ENCODE data around the gene CCDC178. TPM values are rescaled to one million over a fixed set of nuclear protein-coding genes. Genes with fewer than 3 reads are reported as not detected.

The CCDC178 gene
- total and polyA plus RNA-seq, 2 donors from 2014 or later, result 3.7 to 4.6 TPM

- no peaks in the 10 kb centered on the region for H3K4me1 ChIP-seq (ENCODE audit: control insufficient read depth in 2 of 3, insufficient read depth in 2 of 3, low read depth in 1 of 3, low read length in 3 of 3)
- no peak for FAIRE-seq
Observed at GRCh38 chr18:33444709-33445108, 4.2 kb upstream of the CCDC178 start.

DNA sequence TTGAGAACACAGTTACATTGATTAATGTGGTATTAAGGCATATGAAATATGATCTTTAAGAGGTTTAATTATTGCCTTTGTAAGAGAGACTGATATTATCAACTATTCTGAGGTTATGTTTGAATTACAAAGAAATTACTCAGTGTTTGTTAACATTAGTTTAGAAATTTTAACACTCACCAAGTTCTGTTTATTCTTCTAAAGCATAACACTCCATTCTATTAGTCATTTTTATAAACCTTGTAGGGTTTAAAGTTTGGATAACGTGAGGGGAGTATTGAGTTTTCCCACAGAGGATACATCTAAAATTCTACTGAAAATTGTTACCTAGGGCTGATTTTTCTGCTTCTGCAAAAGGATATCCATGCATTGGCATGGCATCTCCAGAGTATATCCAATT is 7.7 kb downstream of the CCDC178 start:
- no peak for FAIRE-seq

More at GRCh38 chr18:33444709-33445108, 4.2 kb upstream of the CCDC178 start:
- H3K27me3 ChIP-seq (ENCODE audit: control insufficient read depth, insufficient read depth, low read length), result no peaks in the 10 kb centered on the region
- intact Hi-C loops (cut with DNase I), result no loop called here
- H3K9ac ChIP-seq (ENCODE audit: low read length in 3 of 3), result no peak overlapping the region
- TF ChIP-seq CTCF (IDR thresholded peaks at IDR 0.05; ENCODE audit: borderline replicate concordance, extremely low read depth, insufficient read depth), result no peak
- H3K27ac ChIP-seq (ENCODE audit: low read depth in 2 of 2, low read length in 2 of 2), result no peak overlapping the region
- H3K9me3 ChIP-seq (ENCODE audit: control insufficient read depth in 2 of 3, insufficient read depth in 1 of 3, low read length in 3 of 3), result no peaks in the 10 kb centered on the region
- H3K4me3 ChIP-seq (ENCODE audit: low read length in 3 of 3), result no peak overlapping the region
- no peak for DNase-seq
- H3K36me3 ChIP-seq (ENCODE audit: control insufficient read depth in 2 of 3, insufficient read depth in 3 of 3, low read length in 3 of 3), result no peaks in the 10 kb centered on the region

GRCh38 chr18:33427549-33427948 is 13.0 kb downstream of the CCDC178 start:
- Histone ChIP-seq H3K4me1 (ENCODE audit: control insufficient read depth in 2 of 3, insufficient read depth in 2 of 3, low read depth in 1 of 3, low read length in 3 of 3) (no peaks in the 10 kb centered on the region), H3K36me3 (ENCODE audit: control insufficient read depth in 2 of 3, insufficient read depth in 3 of 3, low read length in 3 of 3) (no peaks in the 10 kb centered on the region), H3K27ac (ENCODE audit: low read depth in 2 of 2, low read length in 2 of 2) (no peak overlapping the region), H3K9me3 (ENCODE audit: control insufficient read depth in 2 of 3, insufficient read depth in 1 of 3, low read length in 3 of 3) (no peaks in the 10 kb centered on the region), H3K27me3 (ENCODE audit: control insufficient read depth, insufficient read depth, low read length) (no peaks in the 10 kb centered on the region), H3K9ac (ENCODE audit: low read length in 3 of 3) (no peak overlapping the region), H3K4me3 (ENCODE audit: low read length in 3 of 3) (no peak overlapping the region)
- TF ChIP-seq CTCF (IDR thresholded peaks at IDR 0.05; ENCODE audit: borderline replicate concordance, extremely low read depth, insufficient read depth), result no peak
- intact Hi-C loops (cut with DNase I), result no loop called here
- DNase-seq (no peak), FAIRE-seq (no peak)

More for the DNA sequence above, 7.7 kb downstream of the CCDC178 start:
- H3K9me3 ChIP-seq (ENCODE audit: control insufficient read depth in 2 of 3, insufficient read depth in 1 of 3, low read length in 3 of 3), result no peaks in the 10 kb centered on the region
- TF ChIP-seq CTCF (IDR thresholded peaks at IDR 0.05; ENCODE audit: borderline replicate concordance, extremely low read depth, insufficient read depth), result no peak
- H3K27me3 ChIP-seq (ENCODE audit: control insufficient read depth, insufficient read depth, low read length), result no peaks in the 10 kb centered on the region
- H3K4me1 ChIP-seq (ENCODE audit: control insufficient read depth in 2 of 3, insufficient read depth in 2 of 3, low read depth in 1 of 3, low read length in 3 of 3), result no peaks in the 10 kb centered on the region
- no peak overlapping the region for H3K9ac ChIP-seq (ENCODE audit: low read length in 3 of 3)
- no peak overlapping the region for H3K4me3 ChIP-seq (ENCODE audit: low read length in 3 of 3)
- DNase-seq, result no peak
- no peaks in the 10 kb centered on the region for H3K36me3 ChIP-seq (ENCODE audit: control insufficient read depth in 2 of 3, insufficient read depth in 3 of 3, low read length in 3 of 3)
- no peak overlapping the region for H3K27ac ChIP-seq (ENCODE audit: low read depth in 2 of 2, low read length in 2 of 2)
- intact Hi-C loops (cut with DNase I), result no loop called here
